IMR-90 (cell line): ENCODE measurements around the gene ATPAF2. TPM values are rescaled to one million over a fixed set of nuclear protein-coding genes. Genes with fewer than 3 reads are reported as not detected.

Source experiments
- ATAC-seq: fragments of 200-7000 bp; cut with Tn5 transposase; 2 replicates; pipeline ENCODE4 v1.9.1; 2020; ENCODE audit warnings: low read depth, mild to moderate bottlenecking, moderate library complexity
- BruUV-seq: library from RNA; stranded (reverse); fragments of 400-500 nt; replicated peaks from 2 replicates; lab custom pipeline; 2021; lab: Mats Ljungman, UMichigan
- CTCF ChIA-PET: fragments of 300-600 bp; formaldehyde crosslinking; extraction: SDS; loops from one replicate; lab custom pipeline; 2021; ENCODE audit warnings: antibody characterized with exemption; lab: Yijun Ruan, JAX
- POLR2A ChIA-PET: fragments of 300-600 bp; sonication (Branson Sonifier 250); formaldehyde crosslinking; loops from one replicate; lab custom pipeline; 2022; ENCODE audit warnings: antibody characterized with exemption; ENCODE audit not compliant: unreplicated experiment; lab: Charles Lee
- DNase-seq: peaks from one replicate; pipeline ENCODE4 v3.0.0; 2013
- H2AFZ ChIP-seq: replicated peaks from 2 replicates; pipeline ENCODE3; 2013; ENCODE audit warnings: low read length, mild to moderate bottlenecking; ENCODE audit not compliant: poor library complexity
- H2AK5ac ChIP-seq: 2 replicates; pipeline ENCODE4 v1.6.1; 2013; ENCODE audit warnings: low read depth, low read length, inconsistent platforms
- H2AK9ac ChIP-seq: replicated peaks from 2 replicates; pipeline ENCODE3; 2013; ENCODE audit warnings: mild to moderate bottlenecking, low read depth, low read length, moderate library complexity; ENCODE audit not compliant: poor library complexity
- H2BK120ac ChIP-seq: 2 replicates; pipeline ENCODE4 v1.6.1; 2013; ENCODE audit warnings: low read depth, low read length, inconsistent platforms
- H2BK15ac ChIP-seq: 3 replicates; pipeline ENCODE4 v1.6.1; 2013; ENCODE audit warnings: low read depth, low read length, inconsistent platforms
- H2BK20ac ChIP-seq: 2 replicates; pipeline ENCODE4 v1.6.1; 2013; ENCODE audit warnings: low read depth, mild to moderate bottlenecking, inconsistent platforms, low read length, moderate library complexity
- H2BK5ac ChIP-seq: 2 replicates; pipeline ENCODE4 v1.6.1; 2013; ENCODE audit warnings: mild to moderate bottlenecking, low read depth, low read length, inconsistent platforms; ENCODE audit not compliant: poor library complexity, severe bottlenecking
- H3K14ac ChIP-seq: replicated peaks from 2 replicates; pipeline ENCODE4 v1.6.1; 2013; ENCODE audit warnings: low read depth, low read length, inconsistent platforms
- H3K18ac ChIP-seq: 2 replicates; pipeline ENCODE4 v1.6.1; 2013; ENCODE audit warnings: low read depth, low read length, control low read depth
- H3K23ac ChIP-seq: 2 replicates; pipeline ENCODE4 v1.6.1; 2013; ENCODE audit warnings: low read depth, low read length, inconsistent platforms
- H3K27ac ChIP-seq: 2 replicates; pipeline ENCODE4 v1.5.1; 2013; ENCODE audit warnings: mild to moderate bottlenecking, control low read depth, low read length; ENCODE audit not compliant: insufficient read depth
- H3K27me3 ChIP-seq: 2 replicates; pipeline ENCODE4 v1.6.1; 2013; ENCODE audit warnings: low read length; ENCODE audit not compliant: control insufficient read depth, insufficient read depth
- H3K36me3 ChIP-seq: 2 replicates; pipeline ENCODE4 v1.6.1; 2013; ENCODE audit warnings: low read length, mixed read lengths; ENCODE audit not compliant: control insufficient read depth, insufficient read depth
- H3K4ac ChIP-seq: 2 replicates; pipeline ENCODE4 v1.6.1; 2013; ENCODE audit warnings: low read depth, low read length, inconsistent platforms
- H3K4me1 ChIP-seq: 2 replicates; pipeline ENCODE4 v1.6.1; 2013; ENCODE audit warnings: low read length, mixed read lengths; ENCODE audit not compliant: control insufficient read depth, insufficient read depth
- H3K4me2 ChIP-seq: 2 replicates; pipeline ENCODE4 v1.6.1; 2013; ENCODE audit warnings: low read depth, mild to moderate bottlenecking, control low read depth, low read length, moderate library complexity
- H3K4me3 ChIP-seq: 2 replicates; pipeline ENCODE4 v1.5.1; 2013; ENCODE audit warnings: low read depth, mild to moderate bottlenecking, control low read depth, low read length, moderate library complexity; ENCODE audit not compliant: insufficient read depth
- H3K56ac ChIP-seq: 2 replicates; pipeline ENCODE4 v1.6.1; 2013; ENCODE audit warnings: low read length, inconsistent platforms; ENCODE audit not compliant: insufficient read depth; ENCODE audit errors: extremely low read depth
- H3K79me1 ChIP-seq, 2 experiments: 2 replicates each; pipeline ENCODE4 v1.6.1; 2013; ENCODE audit warnings: low read length in 2 of 2, inconsistent platforms in 1 of 2, low read depth in 1 of 2
- H3K9ac ChIP-seq: 2 replicates; pipeline ENCODE4 v1.6.1; 2013; ENCODE audit warnings: low read depth, low read length, control low read depth
- H3K9me1 ChIP-seq: 2 replicates; pipeline ENCODE4 v1.6.1; 2013; ENCODE audit warnings: low read length, inconsistent platforms; ENCODE audit not compliant: insufficient read depth
- H3K9me3 ChIP-seq: 2 replicates; pipeline ENCODE4 v1.6.1; 2013; ENCODE audit warnings: low read length; ENCODE audit not compliant: control insufficient read depth, insufficient read depth
- H4K20me1 ChIP-seq: 2 replicates; pipeline ENCODE4 v1.6.1; 2013; ENCODE audit warnings: low read length, inconsistent platforms; ENCODE audit not compliant: insufficient read depth
- H4K5ac ChIP-seq: 2 replicates; pipeline ENCODE4 v1.6.1; 2013; ENCODE audit warnings: mild to moderate bottlenecking, low read depth, low read length, control low read depth
- H4K8ac ChIP-seq, 2 experiments: 2 replicates each; pipeline ENCODE4 v1.6.1; 2013; ENCODE audit warnings: low read depth in 2 of 2, low read length in 2 of 2, control low read depth in 1 of 2, inconsistent platforms in 1 of 2
- H4K91ac ChIP-seq: 2 replicates; pipeline ENCODE4 v1.6.1; 2013; ENCODE audit warnings: low read depth, low read length, inconsistent platforms; ENCODE audit not compliant: insufficient read depth
- BHLHE40 ChIP-seq: fragments of 150-350 bp; IDR thresholded peaks from 2 replicates; pipeline ENCODE4 v1.6.1; 2016; ENCODE audit warnings: mild to moderate bottlenecking, low read depth, low read length
- MAFK ChIP-seq: IDR thresholded peaks from 2 replicates; pipeline ENCODE4 v1.6.1; 2012; ENCODE audit warnings: low read depth, low read length, improper control_type of control experiment
- MAZ ChIP-seq: IDR thresholded peaks from 2 replicates; pipeline ENCODE4 v1.6.1; 2012; ENCODE audit warnings: low read depth, mild to moderate bottlenecking, low read length, improper control_type of control experiment, moderate library complexity, borderline replicate concordance
- POLR2A ChIP-seq: IDR thresholded peaks from 2 replicates; pipeline ENCODE4 v1.6.1; 2012; ENCODE audit warnings: mild to moderate bottlenecking, low read depth, low read length
- RAD21 ChIP-seq: IDR thresholded peaks from 2 replicates; pipeline ENCODE4 v1.6.1; 2012; ENCODE audit warnings: low read length, improper control_type of control experiment
- SMC3 ChIP-seq: fragments of 150-350 bp; IDR thresholded peaks from 2 replicates; pipeline ENCODE4 v1.6.1; 2016; ENCODE audit warnings: low read depth, mild to moderate bottlenecking, antibody characterized with exemption, low read length, moderate library complexity
- WGBS, 2 experiments: methylation state at CpG; one replicate each; pipeline versions ENCODE4 v1.1.5 to v1.1.7; 2013; ENCODE audit warnings: missing lambda C conversion rate in 2 of 2; ENCODE audit not compliant: insufficient read length in 1 of 2; ENCODE audit errors: extremely low coverage in 2 of 2; 5-methylcytosine and 5-hydroxymethylcytosine counted together
- dilution Hi-C: fragments of 300-500 bp; cut with HindIII; formaldehyde crosslinking; loops from one replicate; pipeline ENCODE4 v1.14.3; 2018; ENCODE audit warnings: low sequenced_read_pairs; ENCODE audit not compliant: unreplicated experiment
- in situ Hi-C: fragments of 300-500 bp; cut with MboI; formaldehyde crosslinking; loops from 3 replicates; pipeline ENCODE4 v1.14.3; 2019; ENCODE audit warnings: low sequenced_read_pairs, inconsistent platforms, mixed read lengths
- intact Hi-C: fragments of 100-400 bp; cut with micrococcal nuclease; formaldehyde crosslinking; loops from 2 replicates; pipeline ENCODE4 v1.10.0; 2022
- polyA plus RNA-seq, 3 experiments: library from polyadenylated mRNA; depleted of rRNA; stranded (reverse); fragments of >200 nt; gene quantifications; 2 replicates each; pipeline ENCODE4 v1.2.3, GENCODE V29; 2012; ENCODE audit warnings: low replicate concordance in 1 of 3
- total RNA-seq: library from RNA; depleted of rRNA; stranded (reverse); fragments of >200 nt; gene quantifications from 2 replicates; pipeline ENCODE4 v1.2.3, GENCODE V29; 2012
- TF ChIP-seq, protein P1 (sequence below): conservative IDR thresholded peaks from 2 replicates; pipeline ENCODE4 v1.5.1; 2012; ENCODE audit warnings: mild to moderate bottlenecking, low read depth, low read length, improper control_type of control experiment

ATPAF2 gene
- total and polyA plus RNA-seq, 2 of the 4 experiments (the other 2 are of a cell fraction): 19.5 to 27.6 TPM

DNA sequence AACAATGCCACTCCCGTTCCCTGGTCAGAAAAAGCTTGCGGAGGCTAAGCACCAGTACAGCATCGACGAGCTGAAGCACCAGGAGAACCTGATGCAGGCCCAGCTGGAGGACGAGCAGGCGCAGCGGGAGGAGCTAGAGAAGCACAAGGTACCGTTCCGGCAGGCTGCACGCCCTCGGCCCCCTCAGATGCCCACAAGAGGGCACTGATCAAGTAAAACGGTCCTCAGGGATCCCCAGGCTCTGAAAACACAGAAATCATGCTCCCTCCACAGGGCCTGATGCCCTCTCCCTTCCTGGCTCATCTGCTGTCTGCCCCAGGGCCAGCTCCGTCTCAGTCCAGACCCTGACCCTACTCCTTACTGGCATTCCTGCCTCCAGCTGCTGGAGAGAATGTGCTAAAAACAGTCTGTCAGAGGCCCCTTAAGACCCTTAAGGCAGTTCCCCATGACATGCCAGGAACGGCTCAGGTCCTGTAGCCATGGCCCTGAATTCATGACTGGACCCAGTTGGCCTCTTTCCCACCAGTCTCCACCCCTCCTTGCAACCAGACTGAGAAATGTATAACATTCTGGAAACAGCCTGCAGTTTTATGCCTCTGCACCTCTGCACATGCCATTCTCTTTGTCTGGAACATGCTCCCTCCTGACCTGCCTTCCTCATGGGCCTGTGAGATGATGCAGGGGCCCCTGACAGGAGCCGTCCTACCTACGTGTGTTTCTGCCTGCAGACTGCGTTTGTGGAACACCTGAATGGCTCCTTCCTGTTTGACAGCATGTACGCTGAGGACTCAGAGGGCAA, 44.5 kb downstream of the ATPAF2 start:
- Histone ChIP-seq H2BK20ac (no peak overlapping the region), H3K79me1 (no peaks in the 10 kb centered on the region), H3K9me1 (no peaks in the 10 kb centered on the region; the same call in none of the 2 replicates), H3K9ac (no peak overlapping the region), H4K5ac (no peak overlapping the region), H4K91ac (no peak overlapping the region), H3K18ac (no peak overlapping the region), H3K36me3 (no peaks in the 10 kb centered on the region), H2AFZ (peak overlapping the region; percentile 69), H2BK15ac (no peak overlapping the region), H3K56ac (no peak overlapping the region), H3K14ac (no peak overlapping the region), H3K9me3 (no peaks in the 10 kb centered on the region), H3K27me3 (no peaks in the 10 kb centered on the region), H4K8ac (no peak overlapping the region), H3K4me3 (no peak overlapping the region), H2BK5ac (no peak overlapping the region), H2AK5ac (peak overlapping the region; percentile 23; the same call in 1 of the 2 replicates), H2BK120ac (no peak overlapping the region), H3K4me2 (no peak overlapping the region), H3K23ac (no peak overlapping the region), H3K4me1 (peaks cover 8% of the 10 kb centered on the region; the same call in 1 of the 2 replicates), H4K20me1 (no peaks in the 10 kb centered on the region), H2AK9ac (no peak overlapping the region), H3K27ac (no peak overlapping the region), H3K4ac (no peak overlapping the region)
- in situ Hi-C loops: no loop called here
- BruUV-seq: no TSS peak
- dilution Hi-C loops: no loop called here
- CTCF ChIA-PET: interaction anchor here (0.8 kb wide), 1 partner anchor 41 kb away, joined by 3 read pairs; no protein-coding TSS in a partner anchor
- TF ChIP-seq RAD21 (peak; percentile 41), BHLHE40 (no peak), SMC3 (peak; percentile 42), MAFK (no peak), POLR2A (no peak), MAZ (no peak)
- TF ChIP-seq, protein P1, sequence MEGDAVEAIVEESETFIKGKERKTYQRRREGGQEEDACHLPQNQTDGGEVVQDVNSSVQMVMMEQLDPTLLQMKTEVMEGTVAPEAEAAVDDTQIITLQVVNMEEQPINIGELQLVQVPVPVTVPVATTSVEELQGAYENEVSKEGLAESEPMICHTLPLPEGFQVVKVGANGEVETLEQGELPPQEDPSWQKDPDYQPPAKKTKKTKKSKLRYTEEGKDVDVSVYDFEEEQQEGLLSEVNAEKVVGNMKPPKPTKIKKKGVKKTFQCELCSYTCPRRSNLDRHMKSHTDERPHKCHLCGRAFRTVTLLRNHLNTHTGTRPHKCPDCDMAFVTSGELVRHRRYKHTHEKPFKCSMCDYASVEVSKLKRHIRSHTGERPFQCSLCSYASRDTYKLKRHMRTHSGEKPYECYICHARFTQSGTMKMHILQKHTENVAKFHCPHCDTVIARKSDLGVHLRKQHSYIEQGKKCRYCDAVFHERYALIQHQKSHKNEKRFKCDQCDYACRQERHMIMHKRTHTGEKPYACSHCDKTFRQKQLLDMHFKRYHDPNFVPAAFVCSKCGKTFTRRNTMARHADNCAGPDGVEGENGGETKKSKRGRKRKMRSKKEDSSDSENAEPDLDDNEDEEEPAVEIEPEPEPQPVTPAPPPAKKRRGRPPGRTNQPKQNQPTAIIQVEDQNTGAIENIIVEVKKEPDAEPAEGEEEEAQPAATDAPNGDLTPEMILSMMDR: peak; percentile 39
- peak; percentile 18 for DNase-seq
- ATAC-seq: peak; percentile 50
- POLR2A ChIA-PET: no interaction called here
- intact Hi-C loops: loop anchor here (5.0 kb wide), 1 partner anchor 33 kb away; no protein-coding TSS in a partner anchor
- whole genome bisulfite sequencing, 2 experiments: 63% methylated on average over 7 of the region's 18 CpGs; no CpG with 5 or more reads in 1 of the 2 experiments
